BLaER1 treated with 17β-estradiol and CSF1 and Interleukin-3, amounts not matched to agents 10 nM and 100 nM (cell line): Measurements from ENCODE around the gene AGFG1.

ENCODE experiments used
- H3K27ac ChIP-seq, 11 experiments: shearing (Covaris generic); formaldehyde crosslinking; 2 replicates each; pipeline ENCODE4 v1.8.1; 2022
- H3K27me3 ChIP-seq, 11 experiments: shearing (Covaris generic); formaldehyde crosslinking; 2 replicates each; pipeline ENCODE4 v1.8.1; 2022
- H3K36me3 ChIP-seq, 11 experiments: shearing (Covaris generic); formaldehyde crosslinking; 2 replicates each; pipeline ENCODE4 v1.8.1; 2022
- H3K4me1 ChIP-seq, 10 experiments: shearing (Covaris generic); formaldehyde crosslinking; 2 replicates each; pipeline ENCODE4 v1.8.1; 2022
- H3K4me2 ChIP-seq, 11 experiments: shearing (Covaris generic); formaldehyde crosslinking; 2 replicates each; pipeline ENCODE4 v1.8.1; 2022
- H3K4me3 ChIP-seq, 10 experiments: shearing (Covaris generic); formaldehyde crosslinking; 2 replicates each; pipeline ENCODE4 v1.8.1; 2022
- H3K9ac ChIP-seq, 11 experiments: shearing (Covaris generic); formaldehyde crosslinking; 2 replicates each; pipeline ENCODE4 v1.8.1; 2022
- H3K9me3 ChIP-seq, 11 experiments: shearing (Covaris generic); formaldehyde crosslinking; replicated peaks in 1 of 11; 2 replicates each; pipeline ENCODE4 v1.8.1; 2022
- H4K20me1 ChIP-seq, 11 experiments: shearing (Covaris generic); formaldehyde crosslinking; 2 replicates each; pipeline ENCODE4 v1.8.1; 2022
- Cebpa-rat ChIP-seq, 11 experiments: shearing (Covaris generic); IDR thresholded peaks; 2 replicates each; pipeline ENCODE4 v1.8.1; 2022

The AGFG1 gene, protein sequence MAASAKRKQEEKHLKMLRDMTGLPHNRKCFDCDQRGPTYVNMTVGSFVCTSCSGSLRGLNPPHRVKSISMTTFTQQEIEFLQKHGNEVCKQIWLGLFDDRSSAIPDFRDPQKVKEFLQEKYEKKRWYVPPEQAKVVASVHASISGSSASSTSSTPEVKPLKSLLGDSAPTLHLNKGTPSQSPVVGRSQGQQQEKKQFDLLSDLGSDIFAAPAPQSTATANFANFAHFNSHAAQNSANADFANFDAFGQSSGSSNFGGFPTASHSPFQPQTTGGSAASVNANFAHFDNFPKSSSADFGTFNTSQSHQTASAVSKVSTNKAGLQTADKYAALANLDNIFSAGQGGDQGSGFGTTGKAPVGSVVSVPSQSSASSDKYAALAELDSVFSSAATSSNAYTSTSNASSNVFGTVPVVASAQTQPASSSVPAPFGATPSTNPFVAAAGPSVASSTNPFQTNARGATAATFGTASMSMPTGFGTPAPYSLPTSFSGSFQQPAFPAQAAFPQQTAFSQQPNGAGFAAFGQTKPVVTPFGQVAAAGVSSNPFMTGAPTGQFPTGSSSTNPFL

GRCh38 chr2:227471924-227472264 lies at the start of gene AGFG1:
Gene AGFG1 (plus strand): TSS chr2:227472156. CDS start chr2:227472422, 266 bp downstream.
- H3K36me3 ChIP-seq, result peaks cover 0 to 23% (median 4%) of the 10 kb centered on the region in 11 experiments; a peak in 9 of 22 replicates
- H3K27me3 ChIP-seq, result no peaks in the 10 kb centered on the region
- no peaks in the 10 kb centered on the region for H3K9me3 ChIP-seq
- peak within 1 kb of the TSS; percentile 80 to 97 (median 88) for H3K4me2 ChIP-seq
- H4K20me1 ChIP-seq, result peaks cover 39 to 47% (median 40%) of the 10 kb centered on the region in 11 experiments
- H3K4me3 ChIP-seq, result peak within 1 kb of the TSS; percentile 92 to 99 (median 97)
- peak within 1 kb of the TSS; percentile 91 to 98 (median 95) for H3K27ac ChIP-seq
- peak within 1 kb of the TSS; percentile 93 to 98 (median 96) for H3K9ac ChIP-seq
- no peak for TF ChIP-seq Cebpa-rat (IDR thresholded peaks at IDR 0.05)
- H3K4me1 ChIP-seq, result peaks cover 16 to 64% (median 25%) of the 10 kb centered on the region in 10 experiments

DNA sequence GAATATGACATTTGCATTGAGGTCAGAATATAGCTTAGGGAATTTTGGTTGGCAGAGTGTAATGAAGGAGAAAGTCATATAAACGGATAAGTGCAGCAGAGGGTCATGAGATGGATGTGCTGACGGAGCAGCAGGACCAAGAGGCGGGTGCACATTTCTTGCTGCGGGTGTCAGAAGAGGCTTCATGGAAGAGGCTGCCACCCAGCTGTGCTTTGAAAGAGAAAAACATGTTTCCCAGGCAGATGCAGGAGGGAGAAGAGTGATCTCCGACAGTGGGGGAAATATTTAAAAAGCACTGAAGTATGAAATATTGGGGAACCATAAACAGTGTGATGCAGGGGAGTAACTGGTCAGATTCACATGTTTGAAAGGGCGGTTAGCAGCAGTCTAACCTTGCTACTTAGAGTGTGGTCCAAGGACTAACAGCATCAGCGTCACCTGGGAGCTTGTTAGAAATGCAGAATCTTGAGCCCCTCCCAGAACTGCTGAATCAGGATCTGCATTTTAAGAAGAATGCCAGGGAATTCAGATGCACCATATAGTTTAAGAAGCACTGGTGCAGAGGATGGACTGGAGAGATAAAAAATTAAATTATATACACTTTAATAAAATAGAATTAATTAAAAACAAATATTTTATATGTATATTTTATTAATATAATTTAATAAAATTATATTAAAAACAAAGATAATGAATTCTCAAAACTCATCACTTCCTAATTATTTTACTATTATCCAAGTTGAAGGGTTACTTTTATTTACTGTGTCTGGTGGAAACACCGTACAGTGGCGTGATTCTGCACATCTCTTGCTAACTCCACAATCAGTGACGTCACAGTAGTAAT lies 48.1 kb upstream of the AGFG1 start:
- H3K4me1 ChIP-seq, result peaks cover 0 to 40% (median 10%) of the 10 kb centered on the region in 10 experiments; a peak in 12 of 20 replicates
- H3K4me3 ChIP-seq, result no peak overlapping the region
- no peak for TF ChIP-seq Cebpa-rat (IDR thresholded peaks at IDR 0.05)
- H3K36me3 ChIP-seq, result no peaks in the 10 kb centered on the region
- no peak overlapping the region for H3K27ac ChIP-seq
- no peak overlapping the region for H3K4me2 ChIP-seq
- no peak overlapping the region for H3K9ac ChIP-seq
- H3K9me3 ChIP-seq, result 0 out of 22 replicates have a peak, but pooled peaks cover 0 to 3% (median 0%) of the 10 kb centered on the region in 11 experiments
- no peaks in the 10 kb centered on the region for H4K20me1 ChIP-seq
- no peaks in the 10 kb centered on the region for H3K27me3 ChIP-seq

DNA sequence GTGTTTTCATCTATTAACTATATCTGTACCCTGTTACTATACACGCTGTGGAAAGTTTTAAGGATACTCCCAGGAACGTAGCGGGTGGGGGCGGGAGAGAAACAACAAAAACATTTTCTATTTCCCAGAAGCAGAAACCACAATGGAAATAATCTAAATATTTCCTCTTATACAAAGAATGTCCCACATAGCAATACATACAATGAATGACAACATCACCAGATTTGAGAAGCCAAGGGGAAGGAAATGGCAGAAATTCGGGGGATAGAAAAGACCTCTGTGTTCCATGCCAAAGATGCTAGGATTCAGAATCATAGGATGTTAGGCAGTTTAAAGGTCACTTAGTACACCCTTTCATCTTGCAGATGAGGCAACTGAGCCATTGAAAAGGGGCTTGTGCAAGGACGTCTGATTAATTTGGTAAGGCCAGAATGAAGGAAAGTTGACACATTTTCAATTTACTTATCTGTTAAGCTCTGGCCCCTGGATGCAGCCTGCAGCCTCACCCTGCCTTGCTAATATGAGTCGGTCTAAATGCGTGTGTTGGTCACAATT lies 43.1 kb upstream of the AGFG1 start:
- Histone ChIP-seq H3K9ac (peak overlapping the region in 3 of 11 experiments; percentile 12 to 57 (median 56); a peak in 5 of 22 replicates), H3K27me3 (no peaks in the 10 kb centered on the region), H4K20me1 (no peaks in the 10 kb centered on the region), H3K4me2 (peak overlapping the region in 7 of 11 experiments; percentile 24 to 59 (median 50); a peak in 13 of 22 replicates), H3K4me3 (no peak overlapping the region), H3K9me3 (peaks cover 22 to 41% (median 29%) of the 10 kb centered on the region in 11 experiments), H3K4me1 (peaks cover 0 to 35% (median 12%) of the 10 kb centered on the region in 10 experiments; a peak in 12 of 20 replicates), H3K27ac (peak overlapping the region in 8 of 11 experiments; percentile 5 to 78 (median 50); a peak in 9 of 22 replicates), H3K36me3 (peaks cover 0 to 15% (median 0%) of the 10 kb centered on the region in 11 experiments; a peak in 4 of 22 replicates)
- TF ChIP-seq Cebpa-rat (IDR thresholded peaks at IDR 0.05), result no peak

DNA sequence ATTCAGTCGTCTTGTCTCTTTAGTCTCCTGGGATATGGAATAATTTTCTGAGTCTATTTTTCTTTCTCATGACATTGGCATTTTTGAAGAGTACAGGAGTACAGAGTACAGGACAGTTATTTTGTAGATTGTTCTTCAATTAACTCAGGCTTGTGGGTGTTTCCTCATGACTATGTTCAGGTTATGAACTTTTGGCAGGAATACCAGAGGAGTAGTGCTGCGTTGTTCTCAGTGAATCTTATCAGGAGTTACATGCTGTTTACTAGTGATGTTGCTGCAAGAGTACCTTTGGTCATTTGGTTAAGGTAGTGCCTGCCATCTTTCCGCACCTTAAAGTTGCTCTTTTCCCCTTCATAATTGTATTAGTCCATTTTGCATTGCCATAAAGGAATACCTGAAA lies 41.3 kb upstream of the AGFG1 start:
- Histone ChIP-seq H3K9me3 (peaks cover 25 to 48% (median 31%) of the 10 kb centered on the region in 11 experiments), H3K4me2 (peak overlapping the region in 1 of 11 experiments; percentile 28; a peak in 1 of 22 replicates), H3K4me3 (no peak overlapping the region), H3K9ac (no peak overlapping the region), H3K36me3 (peaks cover 0 to 15% (median 0%) of the 10 kb centered on the region in 11 experiments; a peak in 4 of 22 replicates), H4K20me1 (no peaks in the 10 kb centered on the region), H3K4me1 (peaks cover 0 to 35% (median 12%) of the 10 kb centered on the region in 10 experiments; a peak in 12 of 20 replicates), H3K27me3 (no peaks in the 10 kb centered on the region), H3K27ac (no peak overlapping the region)
- TF ChIP-seq Cebpa-rat (IDR thresholded peaks at IDR 0.05), result no peak

- Histone ChIP-seq H3K9me3 (peaks cover 25 to 48% (median 31%) of the 10 kb centered on the region in 11 experiments), H3K27me3 (no peaks in the 10 kb centered on the region), H3K36me3 (peaks cover 0 to 15% (median 0%) of the 10 kb centered on the region in 11 experiments; a peak in 4 of 22 replicates), H3K4me3 (no peak overlapping the region; a peak in 1 of 20 replicates), H3K9ac (no peak overlapping the region), H3K4me2 (no peak overlapping the region), H4K20me1 (no peaks in the 10 kb centered on the region), H3K27ac (no peak overlapping the region), H3K4me1 (peaks cover 0 to 30% (median 11%) of the 10 kb centered on the region in 10 experiments; a peak in 12 of 20 replicates)
- no peak for TF ChIP-seq Cebpa-rat (IDR thresholded peaks at IDR 0.05)
Observed at GRCh38 chr2:227433171-227433570, 38.8 kb upstream of the AGFG1 start.

GRCh38 chr2:227436436-227437174 lies 35.4 kb upstream of the AGFG1 start:
- no peak for TF ChIP-seq Cebpa-rat (IDR thresholded peaks at IDR 0.05)
- no peaks in the 10 kb centered on the region for H3K27me3 ChIP-seq
- H3K9ac ChIP-seq, result no peak overlapping the region
- no peaks in the 10 kb centered on the region for H4K20me1 ChIP-seq
- H3K4me1 ChIP-seq, result 0 out of 20 replicates have a peak, but pooled peaks cover 0 to 5% (median 0%) of the 10 kb centered on the region in 10 experiments
- no peak overlapping the region for H3K4me3 ChIP-seq
- peaks cover 0 to 15% (median 0%) of the 10 kb centered on the region in 11 experiments; a peak in 4 of 22 replicates for H3K36me3 ChIP-seq
- no peak overlapping the region for H3K27ac ChIP-seq
- H3K4me2 ChIP-seq, result no peak overlapping the region
- peaks cover 24 to 34% (median 27%) of the 10 kb centered on the region in 11 experiments for H3K9me3 ChIP-seq

- peaks cover 0 to 8% (median under 1%) of the 10 kb centered on the region in 11 experiments; a peak in 16 of 22 replicates for H3K9me3 ChIP-seq
- H3K4me3 ChIP-seq, result no peak overlapping the region
- H3K4me1 ChIP-seq, result peaks cover 0 to 18% (median 7%) of the 10 kb centered on the region in 10 experiments; a peak in 11 of 20 replicates
- no peak for TF ChIP-seq Cebpa-rat (IDR thresholded peaks at IDR 0.05)
- H4K20me1 ChIP-seq, result no peaks in the 10 kb centered on the region
- H3K4me2 ChIP-seq, result 0 out of 22 replicates have a peak overlapping the region, but pooled peaks of 1 of the 11 experiments have one; percentile 5
- no peaks in the 10 kb centered on the region for H3K36me3 ChIP-seq
- H3K27ac ChIP-seq, result no peak overlapping the region
- no peaks in the 10 kb centered on the region for H3K27me3 ChIP-seq
- no peak overlapping the region for H3K9ac ChIP-seq
Observed at GRCh38 chr2:227439214-227439613, 32.7 kb upstream of the AGFG1 start.
